Spinal cord (tissue), 10 donors: ENCODE results near the gene LHFPL2. TPM values are rescaled to one million over a fixed set of nuclear protein-coding genes. Genes with fewer than 3 reads are reported as not detected.
"Not testable (repeated sequence)": the region's sequence is repeated elsewhere in the genome, so short reads cannot be mapped to it uniquely, and the experiment has no call there.

Source experiments
- DNase-seq, 6 donors: peaks; one replicate each; pipeline versions ENCODE4 v3.0.0 to v3.0.0-alpha.2; 2013 to 2015; ENCODE audit warnings: low spot score in 6 of 6, low read depth in 4 of 6
- H3K27ac ChIP-seq: one replicate; pipeline ENCODE4 v1.5.1; 2013; ENCODE audit warnings: low read depth, low read length, control low read depth
- H3K27me3 ChIP-seq: one replicate; pipeline ENCODE4 v1.6.1; 2013; ENCODE audit warnings: low read length; ENCODE audit not compliant: control insufficient read depth, insufficient read depth
- H3K36me3 ChIP-seq: one replicate; pipeline ENCODE4 v1.6.1; 2013; ENCODE audit warnings: low read length; ENCODE audit not compliant: control insufficient read depth, insufficient read depth
- H3K4me1 ChIP-seq: one replicate; pipeline ENCODE4 v1.6.1; 2013; ENCODE audit warnings: low read length; ENCODE audit not compliant: control insufficient read depth, insufficient read depth
- H3K4me3 ChIP-seq: one replicate; pipeline ENCODE4 v1.5.1; 2013; ENCODE audit warnings: low read depth, low read length, control low read depth
- H3K9me3 ChIP-seq: one replicate; pipeline ENCODE4 v1.6.1; 2013; ENCODE audit warnings: low read length; ENCODE audit not compliant: control insufficient read depth, insufficient read depth
- WGBS: methylation state at CpG from one replicate; pipeline ENCODE4 v1.1.5; 2013; ENCODE audit warnings: missing lambda C conversion rate; ENCODE audit not compliant: insufficient coverage; 5-methylcytosine and 5-hydroxymethylcytosine counted together
- polyA plus RNA-seq, 2 donors: library from polyadenylated mRNA; unstranded; fragments of 120-200 nt; gene quantifications; one replicate each; pipeline ENCODE4 v1.2.1, GENCODE V29; 2013; ENCODE audit not compliant: insufficient read length in 2 of 2
- total RNA-seq, 2 donors: library from RNA; depleted of rRNA in 1 of 2; stranded (reverse); fragments of 120-200 nt in 1 of 2; fragments of >200 nt in 1 of 2; gene quantifications; one replicate each; pipeline versions ENCODE4 v1.2.3 to v1.2.4, GENCODE V29; 2013 to 2014
- donor health status: healthy.

Gene LHFPL2
- total and polyA plus RNA-seq, 4 donors = 39.4 to 81.8 (median 58.2) TPM

GRCh38 chr5:78667461-78668103 lies 19.0 kb upstream of the LHFPL2 start:
- DNase-seq = no peak
- H3K36me3 ChIP-seq = no peaks in the 10 kb centered on the region
- peaks cover 6% of the 10 kb centered on the region for H3K4me1 ChIP-seq
- H3K9me3 ChIP-seq = no peaks in the 10 kb centered on the region
- no peak overlapping the region for H3K4me3 ChIP-seq
- H3K27ac ChIP-seq = no peak overlapping the region
- 100% methylated on average over 2 of the region's 5 CpGs for WGBS
- H3K27me3 ChIP-seq = no peaks in the 10 kb centered on the region

DNA sequence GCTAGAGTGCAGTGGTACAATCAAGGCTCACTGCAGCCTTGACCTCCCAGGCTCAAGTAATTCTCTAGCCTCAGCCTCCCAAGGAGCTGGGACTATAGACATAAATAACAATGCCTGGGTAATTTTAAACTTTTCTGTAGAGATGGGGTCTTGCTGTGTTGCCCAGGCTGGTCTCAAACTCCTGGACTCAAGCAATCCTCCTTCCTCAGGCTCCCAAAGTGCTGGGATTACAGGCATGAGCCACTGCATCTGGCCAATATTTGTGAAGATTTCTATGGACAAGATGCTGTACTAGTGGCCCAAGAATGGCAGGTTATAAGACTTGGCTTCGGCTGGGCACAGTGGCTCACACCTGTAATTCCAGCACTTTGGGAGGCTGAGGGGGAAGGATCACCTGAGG lies 18.4 kb upstream of the LHFPL2 start:
- H3K36me3 ChIP-seq, DNase-seq, H3K4me3 ChIP-seq, H3K9me3 ChIP-seq, H3K27me3 ChIP-seq, H3K27ac ChIP-seq, H3K4me1 ChIP-seq: not testable (repeated sequence)
- 100% methylated on average over 1 of the region's 1 CpG for WGBS

- H3K4me1 ChIP-seq = peaks cover 6% of the 10 kb centered on the region
- DNase-seq = peak in 1 of 6 donors; percentile 29
- 42% methylated on average over 2 of the region's 3 CpGs for WGBS
- H3K9me3 ChIP-seq = no peaks in the 10 kb centered on the region
- no peak overlapping the region for H3K4me3 ChIP-seq
- H3K27ac ChIP-seq = no peak overlapping the region
- H3K36me3 ChIP-seq = no peaks in the 10 kb centered on the region
- H3K27me3 ChIP-seq = no peaks in the 10 kb centered on the region
Measured at GRCh38 chr5:78666041-78666444, 17.5 kb upstream of the LHFPL2 start.

DNA sequence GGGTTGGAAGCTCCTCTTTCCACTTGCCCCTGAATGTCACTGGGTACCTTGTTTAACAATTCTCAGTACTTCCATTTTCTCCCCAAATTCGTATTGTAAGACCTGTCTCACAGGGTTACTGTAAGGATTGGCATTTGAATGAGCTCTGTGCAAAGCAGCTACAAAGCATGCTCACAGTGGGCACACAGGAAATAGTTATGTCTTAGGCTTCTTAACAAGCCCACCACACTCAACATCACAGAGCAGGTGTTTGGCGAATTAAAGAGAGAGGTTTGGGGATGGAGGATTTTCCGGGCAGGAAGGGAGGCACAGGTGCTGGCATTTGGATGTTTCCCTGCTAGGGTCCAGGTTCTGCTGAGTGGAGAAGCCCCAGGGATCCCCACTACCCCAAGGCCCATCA lies 17.0 kb upstream of the LHFPL2 start:
- Histone ChIP-seq H3K9me3 (no peaks in the 10 kb centered on the region), H3K27me3 (no peaks in the 10 kb centered on the region), H3K4me3 (no peak overlapping the region), H3K36me3 (no peaks in the 10 kb centered on the region), H3K27ac (no peak overlapping the region), H3K4me1 (peaks cover 6% of the 10 kb centered on the region)
- WGBS = no CpG with 5 or more reads among the region's 3 CpGs
- DNase-seq = no peak

DNA sequence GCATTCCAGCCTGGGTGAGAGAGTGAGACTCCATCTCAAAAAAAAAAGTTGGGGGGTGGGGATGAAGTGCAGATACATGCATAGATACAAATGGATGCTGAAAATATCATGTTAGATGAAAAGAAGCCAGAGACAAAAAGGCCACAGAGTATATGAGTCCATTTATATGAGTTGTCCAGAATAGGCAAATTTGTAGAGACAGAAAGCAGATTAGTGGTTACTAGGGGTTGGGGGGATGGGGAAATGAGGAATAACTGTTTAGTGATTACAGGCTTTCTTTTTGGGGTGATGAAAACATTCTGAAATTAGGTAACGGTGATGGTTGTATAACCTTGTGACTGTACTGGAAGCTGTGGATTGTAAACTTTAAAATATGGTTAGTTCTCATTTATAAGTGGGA lies 13.8 kb upstream of the LHFPL2 start:
- no peak for DNase-seq
- Histone ChIP-seq H3K27ac (no peak overlapping the region), H3K9me3 (no peaks in the 10 kb centered on the region), H3K4me1 (peaks cover 6% of the 10 kb centered on the region), H3K4me3 (no peak overlapping the region), H3K27me3 (no peaks in the 10 kb centered on the region), H3K36me3 (no peaks in the 10 kb centered on the region)
- WGBS = no CpG with 5 or more reads among the region's 1 CpG

GRCh38 chr5:78661691-78662090 lies 13.1 kb upstream of the LHFPL2 start:
- H3K4me1 ChIP-seq = peaks cover 6% of the 10 kb centered on the region
- H3K27me3 ChIP-seq = no peaks in the 10 kb centered on the region
- no peak for DNase-seq
- H3K4me3 ChIP-seq = no peak overlapping the region
- no peaks in the 10 kb centered on the region for H3K9me3 ChIP-seq
- no peak overlapping the region for H3K27ac ChIP-seq
- WGBS = no CpG with 5 or more reads among the region's 1 CpG
- no peaks in the 10 kb centered on the region for H3K36me3 ChIP-seq

- DNase-seq = no peak
- Histone ChIP-seq H3K9me3 (no peaks in the 10 kb centered on the region), H3K4me1 (peaks cover 5% of the 10 kb centered on the region), H3K27me3 (no peaks in the 10 kb centered on the region), H3K36me3 (no peaks in the 10 kb centered on the region), H3K4me3 (no peak overlapping the region), H3K27ac (no peak overlapping the region)
- WGBS = no CpG with 5 or more reads among the region's 1 CpG
Measured at GRCh38 chr5:78661044-78661443, 12.5 kb upstream of the LHFPL2 start.

DNA sequence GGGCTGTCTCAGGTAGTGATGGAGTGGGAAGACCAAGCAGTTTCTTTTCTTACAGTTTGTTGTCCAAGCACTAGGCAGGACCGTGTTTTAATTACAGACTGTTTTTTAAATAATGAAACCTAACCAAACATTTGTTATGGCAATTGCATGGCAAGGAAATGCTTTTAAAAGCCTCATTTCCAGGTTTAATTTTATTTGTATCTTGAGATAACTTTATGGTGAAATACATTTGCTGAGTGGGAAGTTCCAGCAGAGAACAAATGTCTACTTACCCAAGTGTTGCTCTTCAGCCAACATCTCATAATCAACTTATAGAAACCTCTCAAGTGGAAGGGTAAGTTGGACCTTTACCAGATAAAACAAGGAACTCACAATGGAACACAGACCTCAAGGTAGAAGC lies 11.8 kb upstream of the LHFPL2 start:
- no peak for DNase-seq
- WGBS = no CpG with 5 or more reads among the region's 1 CpG
- Histone ChIP-seq H3K27ac (no peak overlapping the region), H3K9me3 (no peaks in the 10 kb centered on the region), H3K4me3 (no peak overlapping the region), H3K27me3 (no peaks in the 10 kb centered on the region), H3K36me3 (no peaks in the 10 kb centered on the region), H3K4me1 (no peaks in the 10 kb centered on the region)

- H3K4me3 ChIP-seq = no peak overlapping the region
- no peak for DNase-seq
- no CpG with 5 or more reads among the region's 3 CpGs for WGBS
- no peaks in the 10 kb centered on the region for H3K9me3 ChIP-seq
- H3K36me3 ChIP-seq = no peaks in the 10 kb centered on the region
- H3K4me1 ChIP-seq = no peaks in the 10 kb centered on the region
- no peaks in the 10 kb centered on the region for H3K27me3 ChIP-seq
- H3K27ac ChIP-seq = no peak overlapping the region
Measured at GRCh38 chr5:78659714-78660113, 11.1 kb upstream of the LHFPL2 start.

DNA sequence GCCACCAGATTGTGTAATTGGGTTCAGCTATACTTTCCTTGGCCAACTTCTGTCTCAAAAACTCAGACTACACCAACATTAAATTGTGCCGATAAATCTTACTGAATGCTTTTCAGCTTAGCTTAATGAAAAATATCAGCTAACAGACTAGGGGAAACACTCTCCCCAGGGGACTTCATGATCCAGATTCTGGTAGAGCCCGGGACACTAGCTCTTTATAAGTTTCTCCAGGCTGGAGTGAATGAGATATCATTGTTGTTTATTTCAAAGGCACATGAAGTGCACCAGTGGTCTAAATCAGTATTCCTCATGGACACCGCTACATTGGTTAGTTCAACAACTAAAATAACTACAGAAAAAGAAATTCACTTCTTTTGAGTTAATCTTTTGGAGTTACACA lies 10.5 kb upstream of the LHFPL2 start:
- Histone ChIP-seq H3K4me3 (no peak overlapping the region), H3K36me3 (no peaks in the 10 kb centered on the region), H3K27me3 (no peaks in the 10 kb centered on the region), H3K27ac (no peak overlapping the region), H3K4me1 (no peaks in the 10 kb centered on the region), H3K9me3 (no peaks in the 10 kb centered on the region)
- DNase-seq = no peak
- WGBS = 100% methylated on average over 1 of the region's 3 CpGs
